Activated naive CD8-positive, alpha-beta T cell treated with anti-CD3 and anti-CD28 coated beads, Interleukin-2, amount 50 U/mL, for 24 hours (primary cell): ENCODE measurements around the gene UBA3.
A peak's percentile ranks its signal among the peaks of the same experiment; 100 is the strongest.

Source experiments
- ATAC-seq: fragments of 150-1000 bp; cut with Tn5 transposase; one replicate; pipeline ENCODE4 v1.10.0; 2021
- DNase-seq: peaks from one replicate; pipeline ENCODE4 v3.0.0; 2021
- H3K27ac Mint-ChIP-seq: one replicate; pipeline ENCODE4 v1.8.0; 2021; ENCODE audit warnings: mild to moderate bottlenecking, mixed read lengths
- H3K27me3 Mint-ChIP-seq: one replicate; pipeline ENCODE4 v1.8.0; 2021; ENCODE audit warnings: mixed read lengths
- H3K36me3 Mint-ChIP-seq: one replicate; pipeline ENCODE4 v1.8.0; 2021; ENCODE audit warnings: low read depth, mixed read lengths
- H3K4me1 Mint-ChIP-seq: one replicate; pipeline ENCODE4 v1.8.0; 2021; ENCODE audit warnings: mixed read lengths
- H3K4me3 Mint-ChIP-seq: one replicate; pipeline ENCODE4 v1.8.0; 2021; ENCODE audit warnings: mild to moderate bottlenecking, moderate library complexity, mixed read lengths
- H3K9me3 Mint-ChIP-seq: one replicate; pipeline ENCODE4 v1.8.0; 2021; ENCODE audit warnings: mixed read lengths

Gene UBA3

GRCh38 chr3:69090021-69090420, 9.9 kb upstream of the UBA3 start:
- Mint-ChIP-seq H3K4me3 (no peak overlapping the region), H3K4me1 (peaks cover 76% of the 10 kb centered on the region), H3K27me3 (no peaks in the 10 kb centered on the region), H3K27ac (peak overlapping the region; percentile 74), H3K9me3 (no peaks in the 10 kb centered on the region), H3K36me3 (peaks cover 23% of the 10 kb centered on the region)
- DNase-seq (no peak), ATAC-seq (no peak)

- H3K4me3 Mint-ChIP-seq, result peak overlapping the region; percentile 74
- DNase-seq, result no peak
- peaks cover 74% of the 10 kb centered on the region for H3K4me1 Mint-ChIP-seq
- peaks cover 21% of the 10 kb centered on the region for H3K36me3 Mint-ChIP-seq
- H3K9me3 Mint-ChIP-seq, result no peaks in the 10 kb centered on the region
- peak overlapping the region; percentile 74 for H3K27ac Mint-ChIP-seq
- ATAC-seq, result no peak
- no peaks in the 10 kb centered on the region for H3K27me3 Mint-ChIP-seq
Observed at GRCh38 chr3:69088063-69088462, 7.9 kb upstream of the UBA3 start.

GRCh38 chr3:69087030-69087791, 7.0 kb upstream of the UBA3 start:
- H3K9me3 Mint-ChIP-seq, result no peaks in the 10 kb centered on the region
- peaks cover 75% of the 10 kb centered on the region for H3K4me1 Mint-ChIP-seq
- DNase-seq (no peak), ATAC-seq (no peak)
- H3K27me3 Mint-ChIP-seq, result no peaks in the 10 kb centered on the region
- peak overlapping the region; percentile 74 for H3K4me3 Mint-ChIP-seq
- peaks cover 21% of the 10 kb centered on the region for H3K36me3 Mint-ChIP-seq
- peak overlapping the region; percentile 74 for H3K27ac Mint-ChIP-seq

DNA sequence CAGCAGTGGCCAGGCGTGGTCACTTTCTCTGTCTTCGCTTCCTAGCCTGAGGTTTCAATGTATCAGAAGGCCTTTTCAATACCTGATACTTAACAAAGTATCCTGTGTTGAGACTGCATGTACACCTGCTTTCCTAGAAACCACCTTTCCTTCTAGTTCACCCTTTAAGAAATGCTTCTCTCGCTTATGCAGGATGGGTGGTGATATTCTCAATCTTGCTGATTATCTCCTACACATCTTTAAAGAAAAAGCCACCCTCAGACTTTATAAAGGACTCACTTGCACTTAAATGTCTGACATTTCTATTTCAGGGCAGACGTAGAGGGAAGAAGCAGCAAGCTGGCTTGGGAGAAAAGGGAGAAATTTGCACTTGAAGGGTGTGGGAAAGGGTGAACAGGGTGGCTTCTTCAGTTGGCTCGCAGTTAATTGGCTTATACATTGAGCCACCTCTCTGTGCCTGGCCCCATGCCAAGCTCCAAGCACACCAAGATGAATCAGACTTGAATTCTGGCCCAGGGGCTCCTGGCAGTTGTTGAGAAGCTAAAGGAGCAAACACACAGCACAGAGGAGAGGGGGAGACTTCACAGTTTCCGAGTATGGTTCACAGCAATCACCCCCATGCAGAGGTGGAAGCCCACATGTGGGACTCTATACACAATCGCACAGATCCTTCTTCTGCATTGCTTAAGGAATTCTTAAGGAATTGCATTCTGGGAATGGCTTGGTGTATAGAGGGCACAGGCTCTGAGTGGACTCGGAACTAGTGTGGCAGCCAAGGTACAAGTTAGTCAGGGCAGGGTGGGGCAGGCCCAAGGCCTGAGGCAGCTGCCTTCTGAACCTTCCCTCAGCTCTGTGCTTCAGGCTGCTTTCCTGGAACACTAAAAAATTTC, 5.9 kb upstream of the UBA3 start:
- no peaks in the 10 kb centered on the region for H3K9me3 Mint-ChIP-seq
- H3K4me1 Mint-ChIP-seq, result peaks cover 76% of the 10 kb centered on the region
- DNase-seq, result peak; percentile 83
- H3K36me3 Mint-ChIP-seq, result peaks cover 16% of the 10 kb centered on the region
- H3K4me3 Mint-ChIP-seq, result peak overlapping the region; percentile 86
- peak; percentile 45 for ATAC-seq
- peak overlapping the region; percentile 99 for H3K27ac Mint-ChIP-seq
- no peaks in the 10 kb centered on the region for H3K27me3 Mint-ChIP-seq

- Mint-ChIP-seq H3K36me3 (peaks cover 10% of the 10 kb centered on the region), H3K9me3 (no peaks in the 10 kb centered on the region), H3K27ac (peak overlapping the region; percentile 99), H3K4me1 (peaks cover 77% of the 10 kb centered on the region), H3K27me3 (no peaks in the 10 kb centered on the region), H3K4me3 (peak overlapping the region; percentile 86)
- DNase-seq, result peak; percentile 41
- ATAC-seq, result no peak
Observed at GRCh38 chr3:69085168-69085832, 5.1 kb upstream of the UBA3 start.

- ATAC-seq, result peak; percentile 55
- peaks cover 69% of the 10 kb centered on the region for H3K4me1 Mint-ChIP-seq
- H3K4me3 Mint-ChIP-seq, result peak within 1 kb of the TSS; percentile 86
- H3K36me3 Mint-ChIP-seq, result peaks cover 10% of the 10 kb centered on the region
- peak within 1 kb of the TSS; percentile 99 for H3K27ac Mint-ChIP-seq
- H3K9me3 Mint-ChIP-seq, result no peaks in the 10 kb centered on the region
- no peaks in the 10 kb centered on the region for H3K27me3 Mint-ChIP-seq
- DNase-seq, result peak; percentile 90
Observed at GRCh38 chr3:69084326-69085167, 4.4 kb upstream of the UBA3 start, which contains the start of gene ARL6IP5. ARL6IP5 (plus strand) TSS chr3:69084937; CDS start chr3:69085048, 111 bp downstream.

- Mint-ChIP-seq H3K27ac (peak overlapping the region; percentile 99), H3K36me3 (peaks cover 13% of the 10 kb centered on the region), H3K9me3 (no peaks in the 10 kb centered on the region), H3K4me3 (peak overlapping the region; percentile 66), H3K27me3 (no peaks in the 10 kb centered on the region), H3K4me1 (peaks cover 69% of the 10 kb centered on the region)
- peak; percentile 72 for DNase-seq
- peak; percentile 73 for ATAC-seq
Observed at GRCh38 chr3:69082805-69083204, 2.6 kb upstream of the UBA3 start.

GRCh38 chr3:69082361-69082760, 2.2 kb upstream of the UBA3 start:
- peaks cover 15% of the 10 kb centered on the region for H3K36me3 Mint-ChIP-seq
- DNase-seq (no peak), ATAC-seq (no peak)
- H3K27ac Mint-ChIP-seq, result peak overlapping the region; percentile 99
- no peaks in the 10 kb centered on the region for H3K27me3 Mint-ChIP-seq
- H3K4me1 Mint-ChIP-seq, result peaks cover 68% of the 10 kb centered on the region
- no peaks in the 10 kb centered on the region for H3K9me3 Mint-ChIP-seq
- peak overlapping the region; percentile 66 for H3K4me3 Mint-ChIP-seq

GRCh38 chr3:69081583-69082262, 1.6 kb upstream of the UBA3 start:
- no peaks in the 10 kb centered on the region for H3K9me3 Mint-ChIP-seq
- no peak for ATAC-seq
- peak overlapping the region; percentile 99 for H3K27ac Mint-ChIP-seq
- no peaks in the 10 kb centered on the region for H3K27me3 Mint-ChIP-seq
- peaks cover 69% of the 10 kb centered on the region for H3K4me1 Mint-ChIP-seq
- peaks cover 18% of the 10 kb centered on the region for H3K36me3 Mint-ChIP-seq
- DNase-seq, result no peak
- H3K4me3 Mint-ChIP-seq, result peak overlapping the region; percentile 66

DNA sequence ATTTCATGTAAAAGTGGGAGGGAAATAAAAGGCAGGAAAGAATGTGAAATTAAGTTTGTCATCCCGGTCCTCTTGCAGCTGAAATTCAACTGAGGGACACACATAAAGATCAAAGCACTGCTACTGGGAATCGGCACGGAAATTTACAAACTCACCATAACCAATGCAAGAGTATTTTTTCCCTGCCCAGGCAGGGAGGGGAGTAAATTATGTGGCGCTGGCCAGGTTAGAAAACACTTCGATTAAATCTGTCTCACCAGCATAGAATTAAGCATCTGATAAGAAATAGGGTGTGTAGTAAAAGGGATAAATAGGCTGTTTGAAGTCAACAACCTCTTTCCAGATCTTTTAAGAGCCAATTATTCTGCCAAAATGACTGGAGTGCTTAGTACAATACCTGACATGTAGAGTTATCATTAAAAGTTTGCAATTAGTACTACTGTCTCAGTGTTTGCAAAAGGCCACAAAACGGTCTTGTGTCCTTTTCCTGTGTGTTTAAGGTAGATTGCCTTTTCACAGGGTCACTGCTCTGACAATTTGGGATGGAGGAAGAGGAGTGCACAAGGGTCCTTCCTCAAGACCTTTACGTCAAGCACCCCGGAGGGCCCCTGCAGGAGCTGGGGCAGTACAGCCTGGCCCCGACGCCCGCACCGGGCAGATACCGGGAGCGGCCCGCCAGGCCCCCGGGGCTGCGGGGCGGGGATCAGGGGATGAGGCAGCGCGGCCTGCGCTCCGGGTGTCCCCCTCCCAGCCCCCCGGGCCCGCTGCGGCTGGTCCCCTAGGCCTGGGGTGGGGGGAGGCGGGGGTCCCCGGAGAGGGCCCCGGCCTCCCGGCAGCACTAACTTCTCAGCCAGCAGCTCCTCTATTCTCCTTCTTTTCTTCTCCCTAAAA, 651 bp downstream of the UBA3 start:
- Mint-ChIP-seq H3K27ac (peak overlapping the region; percentile 85), H3K4me1 (peaks cover 70% of the 10 kb centered on the region), H3K27me3 (no peaks in the 10 kb centered on the region), H3K9me3 (no peaks in the 10 kb centered on the region), H3K4me3 (peak overlapping the region; percentile 93), H3K36me3 (peaks cover 19% of the 10 kb centered on the region)
- ATAC-seq, result no peak
- DNase-seq, result peak; percentile 31

- DNase-seq (no peak), ATAC-seq (peak; percentile 24)
- Mint-ChIP-seq H3K27ac (peak overlapping the region; percentile 8), H3K4me3 (no peak overlapping the region), H3K27me3 (no peaks in the 10 kb centered on the region), H3K36me3 (peaks cover 41% of the 10 kb centered on the region), H3K4me1 (peaks cover 31% of the 10 kb centered on the region), H3K9me3 (no peaks in the 10 kb centered on the region)
Observed at GRCh38 chr3:69072928-69073327, 7.2 kb downstream of the UBA3 start.

DNA sequence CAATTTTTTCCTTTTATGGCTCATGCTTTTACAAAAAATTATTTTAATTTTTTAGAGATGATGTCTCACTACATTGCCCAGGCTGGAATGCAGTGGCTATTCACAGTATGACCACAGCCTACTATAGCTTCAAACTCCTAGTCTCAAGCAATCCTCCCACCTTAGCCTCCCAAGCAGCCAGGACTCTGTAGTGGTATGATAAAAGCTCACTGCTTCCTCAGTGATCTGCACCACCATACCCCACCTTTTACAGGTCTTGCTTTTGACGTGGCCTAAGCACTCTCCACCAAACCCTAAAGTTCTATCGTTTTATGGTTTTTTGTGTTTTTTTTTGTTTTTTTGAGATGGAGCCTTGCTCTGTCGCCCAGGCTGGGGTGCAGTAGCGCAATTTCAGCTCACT, 14.0 kb downstream of the UBA3 start:
- Mint-ChIP-seq H3K36me3 (peaks cover 40% of the 10 kb centered on the region), H3K4me3 (no peak overlapping the region), H3K27me3 (no peaks in the 10 kb centered on the region), H3K27ac (peak overlapping the region; percentile 70), H3K4me1 (peaks cover 38% of the 10 kb centered on the region), H3K9me3 (peaks cover 4% of the 10 kb centered on the region)
- peak; percentile 33 for ATAC-seq
- no peak for DNase-seq
